Inferior parietal cortex (tissue), 1 donor: ENCODE measurements around the gene CIAO2A.
A peak's percentile ranks its signal among the peaks of the same experiment; 100 is the strongest.
"Not testable (repeated sequence)": the region's sequence is repeated elsewhere in the genome, so short reads cannot be mapped to it uniquely, and the experiment has no call there.

Source experiments
- DNase-seq: peaks from one replicate; pipeline ENCODE4 v3.0.0-alpha.2; 2016; ENCODE audit errors: extremely low spot score

CIAO2A gene

GRCh38 chr15:64093627-64094417 lies at the start of gene CIAO2A:
Gene CIAO2A, minus strand, starts transcription at chr15:64093838. Its CDS starts 70 bp downstream, at chr15:64093768.
- DNase-seq: peak; percentile 99

- DNase-seq: no peak
Observed at GRCh38 chr15:64143276-64143675, 49.6 kb upstream of the CIAO2A start.

GRCh38 chr15:64141798-64142512 lies 48.3 kb upstream of the CIAO2A start:
- DNase-seq: no peak

GRCh38 chr15:64138331-64138941 lies 44.8 kb upstream of the CIAO2A start:
- DNase-seq: no peak

GRCh38 chr15:64137226-64137833 lies 43.7 kb upstream of the CIAO2A start:
- no peak for DNase-seq

- no peak for DNase-seq
Observed at GRCh38 chr15:64136347-64136746, 42.7 kb upstream of the CIAO2A start.

GRCh38 chr15:64134345-64134829 lies 40.7 kb upstream of the CIAO2A start:
- peak; percentile 60 for DNase-seq

- DNase-seq: no peak
Observed at GRCh38 chr15:64133623-64134344, 40.1 kb upstream of the CIAO2A start.

GRCh38 chr15:64132217-64132616 lies 38.6 kb upstream of the CIAO2A start:
- DNase-seq: no peak

- no peak for DNase-seq
Observed at GRCh38 chr15:64131547-64131946, 37.9 kb upstream of the CIAO2A start.

GRCh38 chr15:64130159-64130558 lies 36.5 kb upstream of the CIAO2A start:
- no peak for DNase-seq

- no peak for DNase-seq
Observed at GRCh38 chr15:64127521-64128270, 34.1 kb upstream of the CIAO2A start.

- no peak for DNase-seq
Observed at GRCh38 chr15:64125978-64126377, 32.3 kb upstream of the CIAO2A start.

GRCh38 chr15:64122936-64123351 lies 29.3 kb upstream of the CIAO2A start:
- DNase-seq: peak; percentile 86

GRCh38 chr15:64122444-64122843 lies 28.8 kb upstream of the CIAO2A start:
- DNase-seq: no peak

- DNase-seq: no peak
Observed at GRCh38 chr15:64121614-64122013, 28.0 kb upstream of the CIAO2A start.

- DNase-seq: not testable (repeated sequence)
Observed at GRCh38 chr15:64120322-64120721, 26.7 kb upstream of the CIAO2A start.

GRCh38 chr15:64117759-64118487 lies 24.3 kb upstream of the CIAO2A start:
- DNase-seq: no peak

- DNase-seq: no peak
Observed at GRCh38 chr15:64112904-64113303, 19.3 kb upstream of the CIAO2A start.
